Loucy (cell line): ENCODE data around the gene SLC1A5.

Experiments
- CTCF ChIP-seq: fragments of 200-600 bp; sonication (generic); conservative IDR thresholded peaks from 2 replicates; pipeline ENCODE4 v1.5.1; 2014; ENCODE audit warnings: mild to moderate bottlenecking, antibody characterized with exemption, low read length
- EZH2phosphoT487 ChIP-seq: fragments of 200-600 bp; IDR thresholded peaks from 2 replicates; pipeline ENCODE4 v1.6.1; 2018; ENCODE audit warnings: antibody characterized with exemption, mild to moderate bottlenecking, moderate library complexity, borderline replicate concordance

GRCh38 chr19:46828484-46828883, 40.1 kb upstream of the SLC1A5 start:
- TF ChIP-seq CTCF (no peak), EZH2phosphoT487 (no peak)
